Measurements from ENCODE around the gene ABCA4.

Gene ABCA4

DNA sequence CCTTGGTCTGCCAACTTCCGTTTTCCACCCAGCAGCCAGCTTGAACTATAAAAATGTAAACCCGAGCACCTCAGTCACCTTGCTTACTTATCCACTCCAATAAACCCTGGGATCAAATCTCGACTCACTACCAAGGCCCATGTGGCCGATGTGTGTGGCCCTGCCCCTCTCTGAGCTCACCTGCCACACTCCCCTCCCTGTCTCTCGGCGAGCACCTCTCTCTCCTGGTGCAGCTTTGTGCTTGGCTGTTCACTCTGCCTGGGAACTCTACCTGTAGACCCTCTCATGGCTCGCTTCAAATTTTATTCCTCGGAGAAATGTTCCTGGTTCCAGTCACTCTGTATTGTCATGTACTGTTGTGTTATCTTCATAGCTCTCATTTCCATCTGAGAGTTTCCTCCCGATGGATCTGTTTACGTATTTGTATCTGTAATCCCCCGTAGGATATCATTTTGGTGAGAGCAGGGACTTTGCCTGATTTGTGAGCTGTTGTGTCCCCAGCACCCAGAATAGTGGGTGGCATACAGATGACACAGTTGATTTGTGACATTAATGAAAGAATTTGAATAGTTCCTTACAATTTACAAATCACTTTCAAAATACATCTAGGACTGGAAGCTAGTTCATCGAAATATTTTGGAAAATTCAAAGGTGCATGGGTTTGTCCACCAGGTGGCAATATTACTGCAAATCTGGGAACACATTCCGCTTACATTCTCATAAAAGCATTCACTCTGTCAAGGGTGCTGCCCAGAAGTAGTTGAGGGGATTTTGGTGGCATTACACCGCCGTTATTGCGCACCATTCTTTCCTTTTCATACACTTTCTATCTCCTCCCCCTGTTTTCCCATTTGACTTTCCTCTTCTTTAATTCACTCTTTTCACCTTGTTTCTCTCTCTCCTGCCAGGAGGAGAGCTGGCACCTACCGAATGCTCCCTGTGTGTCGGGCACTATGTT is 95.3 kb downstream of the ABCA4 start (continued):
- TF ChIP-seq, protein P1, sequence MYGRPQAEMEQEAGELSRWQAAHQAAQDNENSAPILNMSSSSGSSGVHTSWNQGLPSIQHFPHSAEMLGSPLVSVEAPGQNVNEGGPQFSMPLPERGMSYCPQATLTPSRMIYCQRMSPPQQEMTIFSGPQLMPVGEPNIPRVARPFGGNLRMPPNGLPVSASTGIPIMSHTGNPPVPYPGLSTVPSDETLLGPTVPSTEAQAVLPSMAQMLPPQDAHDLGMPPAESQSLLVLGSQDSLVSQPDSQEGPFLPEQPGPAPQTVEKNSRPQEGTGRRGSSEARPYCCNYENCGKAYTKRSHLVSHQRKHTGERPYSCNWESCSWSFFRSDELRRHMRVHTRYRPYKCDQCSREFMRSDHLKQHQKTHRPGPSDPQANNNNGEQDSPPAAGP (tag by site-specific recombination; IDR thresholded peaks at IDR 0.05): no peak
- peak; percentile 69; the same call in 1 of the 2 replicates for TF ChIP-seq ZNF10 (tag by site-specific recombination; IDR thresholded peaks at IDR 0.05)
- peak; percentile 45; the same call in 1 of the 2 replicates for TF ChIP-seq ZSCAN30 (tag by site-specific recombination; IDR thresholded peaks at IDR 0.05)
- TF ChIP-seq SP2 (tag by site-specific recombination; IDR thresholded peaks at IDR 0.05): no peak
- TF ChIP-seq ZBTB17 (tag by site-specific recombination; IDR thresholded peaks at IDR 0.05): peak; percentile 98
- no peak for TF ChIP-seq ZNF112 (tag by site-specific recombination; IDR thresholded peaks at IDR 0.05)
- peak; percentile 94 for TF ChIP-seq PRDM1 (tag by site-specific recombination; IDR thresholded peaks at IDR 0.05)
- no peak for TF ChIP-seq ZFP3 (tag by site-specific recombination; IDR thresholded peaks at IDR 0.05; ENCODE audit: low read depth)
- TF ChIP-seq ZNF354C (tag by site-specific recombination; IDR thresholded peaks at IDR 0.05; ENCODE audit: borderline replicate concordance, low read depth): no peak
- TF ChIP-seq ZNF133 (tag by site-specific recombination; IDR thresholded peaks at IDR 0.05): no peak
- TF ChIP-seq, protein P2, sequence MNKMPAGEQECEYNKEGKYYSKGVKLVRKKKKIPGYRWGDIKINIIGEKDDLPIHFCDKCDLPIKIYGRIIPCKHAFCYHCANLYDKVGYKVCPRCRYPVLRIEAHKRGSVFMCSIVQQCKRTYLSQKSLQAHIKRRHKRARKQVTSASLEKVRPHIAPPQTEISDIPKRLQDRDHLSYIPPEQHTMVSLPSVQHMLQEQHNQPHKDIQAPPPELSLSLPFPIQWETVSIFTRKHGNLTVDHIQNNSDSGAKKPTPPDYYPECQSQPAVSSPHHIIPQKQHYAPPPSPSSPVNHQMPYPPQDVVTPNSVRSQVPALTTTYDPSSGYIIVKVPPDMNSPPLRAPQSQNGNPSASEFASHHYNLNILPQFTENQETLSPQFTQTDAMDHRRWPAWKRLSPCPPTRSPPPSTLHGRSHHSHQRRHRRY (tag by site-specific recombination; IDR thresholded peaks at IDR 0.05): no peak
- TF ChIP-seq KLF8 (tag by site-specific recombination; IDR thresholded peaks at IDR 0.05): no peak
- TF ChIP-seq ZNF654 (tag by site-specific recombination; IDR thresholded peaks at IDR 0.05; ENCODE audit: low read depth): peak; percentile 87
- no peak for TF ChIP-seq ZFP41 (tag by site-specific recombination; IDR thresholded peaks at IDR 0.05; ENCODE audit: borderline replicate concordance)
- no peak for TF ChIP-seq BCL11B (tag by site-specific recombination; IDR thresholded peaks at IDR 0.05; ENCODE audit: low read depth)
- TF ChIP-seq ZNF426 (tag by site-specific recombination; IDR thresholded peaks at IDR 0.05): no peak

DNA sequence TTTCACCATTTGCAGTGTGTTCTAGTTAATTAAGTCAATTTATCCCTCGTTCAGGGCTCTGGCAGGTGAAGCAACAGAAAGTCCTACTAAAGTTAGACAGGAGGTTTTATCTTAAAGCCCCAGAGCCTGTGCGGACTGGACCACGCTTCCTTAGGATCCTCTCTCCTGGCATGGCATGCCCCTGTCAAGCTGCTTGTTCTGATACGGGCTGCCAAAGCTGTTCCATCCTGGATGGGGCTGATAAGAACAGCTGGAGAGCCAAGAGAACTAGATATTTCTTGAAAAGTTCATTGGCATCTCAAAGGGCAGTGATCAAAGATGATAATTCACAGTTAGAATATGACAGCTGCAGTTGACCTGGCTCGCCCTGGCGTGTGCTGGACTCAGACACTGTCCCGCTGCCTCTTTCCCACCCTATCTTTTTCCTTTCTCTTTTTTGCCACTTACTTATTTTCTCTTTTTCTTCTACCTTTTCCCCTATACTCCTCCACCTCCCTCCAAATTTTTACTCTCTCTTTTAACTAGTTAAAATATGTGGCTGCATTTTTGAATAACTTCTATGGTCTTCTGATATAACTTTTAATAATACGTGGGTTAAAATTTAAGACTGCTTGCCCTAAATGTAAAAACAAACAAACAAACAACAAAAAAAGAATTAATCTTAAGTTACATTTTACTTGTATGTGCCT is 96.7 kb downstream of the ABCA4 start:
- no peak overlapping the region for H3K27ac ChIP-seq (ENCODE audit: extremely low read depth, low read depth, low read length)
- POLR2A ChIA-PET: no interaction called here
- H3K4me3 ChIP-seq (ENCODE audit: low read depth, low read length): no peak overlapping the region
- no peaks in the 10 kb centered on the region for H3K9me3 ChIP-seq (ENCODE audit: control insufficient read depth, insufficient read depth, low read depth, low read length)
- peak; percentile 64 for TF ChIP-seq PRDM1 (tag by site-specific recombination; IDR thresholded peaks at IDR 0.05)
- no peak for TF ChIP-seq ZNF571 (tag by site-specific recombination; IDR thresholded peaks at IDR 0.05)
- H3K36me3 ChIP-seq (ENCODE audit: control insufficient read depth in 2 of 2, insufficient read depth in 1 of 2, low read length in 2 of 2): no peaks in the 10 kb centered on the region
- no peaks in the 10 kb centered on the region for H3K4me1 ChIP-seq (ENCODE audit: control insufficient read depth, insufficient read depth, low read length)
- CTCF ChIA-PET: interaction anchor here (10.0 to 13.6 kb wide), 2 partner anchors 15 to 309 kb away, joined by 197 to 285 read pairs; no protein-coding TSS in a partner anchor

DNA sequence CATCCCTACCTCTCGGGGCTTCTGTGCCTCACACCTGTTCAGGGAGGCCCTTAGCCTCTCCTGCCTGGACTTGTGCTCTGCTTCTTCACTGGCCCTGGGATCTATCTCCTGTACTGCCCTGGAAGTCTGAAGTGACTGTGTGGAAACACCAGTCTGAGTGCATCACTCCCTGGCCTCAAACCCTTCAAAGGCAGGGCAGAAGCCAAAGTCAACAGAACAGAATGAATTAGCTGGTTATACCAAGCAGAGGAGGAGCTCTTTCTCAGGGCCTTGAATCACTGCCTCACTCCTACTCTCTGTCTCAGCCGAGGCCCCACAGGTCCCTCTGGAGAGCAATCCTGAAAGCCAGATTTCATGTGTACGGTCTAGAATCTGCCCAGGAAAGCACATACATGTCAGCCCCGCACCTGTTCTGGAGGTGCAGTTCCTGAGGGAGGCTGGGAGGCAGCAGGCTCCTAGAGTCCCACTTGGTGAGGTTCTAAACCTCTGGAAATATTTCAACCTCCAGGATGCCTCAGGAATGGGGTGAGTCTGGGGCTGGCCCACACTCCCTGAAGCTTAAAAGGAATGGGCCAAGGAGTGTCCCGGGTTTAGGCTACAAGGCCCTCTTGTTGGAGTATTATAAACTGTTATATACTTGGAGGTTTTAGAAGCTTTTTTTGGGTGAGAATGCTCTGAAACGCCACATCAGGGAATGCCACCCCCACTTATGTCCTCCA is 98.3 kb downstream of the ABCA4 start:
- ChIA-PET CTCF (interaction anchor here (0.5 to 13.6 kb wide), 4 partner anchors 17 to 355 kb away, joined by 3 to 285 read pairs (median 102); no protein-coding TSS in a partner anchor), POLR2A (no interaction called here)
- Histone ChIP-seq H3K4me3 (ENCODE audit: low read depth, low read length) (no peak overlapping the region), H3K27ac (ENCODE audit: extremely low read depth, low read depth, low read length) (no peak overlapping the region), H3K4me1 (ENCODE audit: control insufficient read depth, insufficient read depth, low read length) (no peaks in the 10 kb centered on the region), H3K36me3 (ENCODE audit: control insufficient read depth in 2 of 2, insufficient read depth in 1 of 2, low read length in 2 of 2) (no peaks in the 10 kb centered on the region), H3K9me3 (ENCODE audit: control insufficient read depth, insufficient read depth, low read depth, low read length) (no peaks in the 10 kb centered on the region)
- TF ChIP-seq ZBTB48 (tag by site-specific recombination; IDR thresholded peaks at IDR 0.05): 0 out of 2 replicates have a peak, but pooled peaks have one; percentile 20
- TF ChIP-seq WT1 (tag by site-specific recombination; IDR thresholded peaks at IDR 0.05): no peak
- TF ChIP-seq, protein P3, sequence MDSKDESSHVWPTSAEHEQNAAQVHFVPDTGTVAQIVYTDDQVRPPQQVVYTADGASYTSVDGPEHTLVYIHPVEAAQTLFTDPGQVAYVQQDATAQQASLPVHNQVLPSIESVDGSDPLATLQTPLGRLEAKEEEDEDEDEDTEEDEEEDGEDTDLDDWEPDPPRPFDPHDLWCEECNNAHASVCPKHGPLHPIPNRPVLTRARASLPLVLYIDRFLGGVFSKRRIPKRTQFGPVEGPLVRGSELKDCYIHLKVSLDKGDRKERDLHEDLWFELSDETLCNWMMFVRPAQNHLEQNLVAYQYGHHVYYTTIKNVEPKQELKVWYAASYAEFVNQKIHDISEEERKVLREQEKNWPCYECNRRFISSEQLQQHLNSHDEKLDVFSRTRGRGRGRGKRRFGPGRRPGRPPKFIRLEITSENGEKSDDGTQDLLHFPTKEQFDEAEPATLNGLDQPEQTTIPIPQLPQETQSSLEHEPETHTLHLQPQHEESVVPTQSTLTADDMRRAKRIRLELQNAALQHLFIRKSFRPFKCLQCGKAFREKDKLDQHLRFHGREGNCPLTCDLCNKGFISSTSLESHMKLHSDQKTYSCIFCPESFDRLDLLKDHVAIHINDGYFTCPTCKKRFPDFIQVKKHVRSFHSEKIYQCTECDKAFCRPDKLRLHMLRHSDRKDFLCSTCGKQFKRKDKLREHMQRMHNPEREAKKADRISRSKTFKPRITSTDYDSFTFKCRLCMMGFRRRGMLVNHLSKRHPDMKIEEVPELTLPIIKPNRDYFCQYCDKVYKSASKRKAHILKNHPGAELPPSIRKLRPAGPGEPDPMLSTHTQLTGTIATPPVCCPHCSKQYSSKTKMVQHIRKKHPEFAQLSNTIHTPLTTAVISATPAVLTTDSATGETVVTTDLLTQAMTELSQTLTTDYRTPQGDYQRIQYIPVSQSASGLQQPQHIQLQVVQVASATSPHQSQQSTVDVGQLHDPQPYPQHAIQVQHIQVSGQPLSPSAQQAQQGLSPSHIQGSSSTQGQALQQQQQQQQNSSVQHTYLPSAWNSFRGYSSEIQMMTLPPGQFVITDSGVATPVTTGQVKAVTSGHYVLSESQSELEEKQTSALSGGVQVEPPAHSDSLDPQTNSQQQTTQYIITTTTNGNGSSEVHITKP (tag by site-specific recombination; IDR thresholded peaks at IDR 0.05): 0 out of 2 replicates have a peak, but pooled peaks have one; percentile 14
- peak; percentile 34; the same call in 1 of the 2 replicates for TF ChIP-seq SCRT1 (tag by site-specific recombination; IDR thresholded peaks at IDR 0.05; ENCODE audit: borderline replicate concordance)
- no peak for TF ChIP-seq ZFP41 (tag by site-specific recombination; IDR thresholded peaks at IDR 0.05; ENCODE audit: borderline replicate concordance)
- TF ChIP-seq ZNF529 (tag by site-specific recombination; IDR thresholded peaks at IDR 0.05; ENCODE audit: insufficient replicate concordance): no peak
- TF ChIP-seq, protein P4, sequence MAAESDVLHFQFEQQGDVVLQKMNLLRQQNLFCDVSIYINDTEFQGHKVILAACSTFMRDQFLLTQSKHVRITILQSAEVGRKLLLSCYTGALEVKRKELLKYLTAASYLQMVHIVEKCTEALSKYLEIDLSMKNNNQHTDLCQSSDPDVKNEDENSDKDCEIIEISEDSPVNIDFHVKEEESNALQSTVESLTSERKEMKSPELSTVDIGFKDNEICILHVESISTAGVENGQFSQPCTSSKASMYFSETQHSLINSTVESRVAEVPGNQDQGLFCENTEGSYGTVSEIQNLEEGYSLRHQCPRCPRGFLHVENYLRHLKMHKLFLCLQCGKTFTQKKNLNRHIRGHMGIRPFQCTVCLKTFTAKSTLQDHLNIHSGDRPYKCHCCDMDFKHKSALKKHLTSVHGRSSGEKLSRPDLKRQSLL (tag by site-specific recombination; IDR thresholded peaks at IDR 0.05): no peak

Measured in HEK293 (cell line).